ENCODE measurements around the gene FLNA. TPM values are rescaled to one million over a fixed set of nuclear protein-coding genes. Genes with fewer than 3 reads are reported as not detected.
A peak's percentile ranks its signal among the peaks of the same experiment; 100 is the strongest.

The FLNA gene
- total and polyA plus RNA-seq, 9 of the 15 experiments (the other 6 are each of a cell fraction or from before 2014, with no cell fraction given): 6.2 to 735 (median 135) TPM

- TF ChIP-seq ARID4B (CRISPR knock-in tag; IDR thresholded peaks at IDR 0.05): peak; percentile 82
- TF ChIP-seq ZKSCAN1 (IDR thresholded peaks at IDR 0.05; ENCODE audit: low read depth, low read length): peak; percentile 73; the same call in 1 of the 2 replicates
- TF ChIP-seq STAG1 (CRISPR knock-in tag; IDR thresholded peaks at IDR 0.05; ENCODE audit: borderline replicate concordance): 0 out of 2 replicates have a peak, but pooled peaks have one; percentile 26
- peak; percentile 44 for TF ChIP-seq PHF20 (IDR thresholded peaks at IDR 0.05; ENCODE audit: partially characterized antibody)
- no peak for TF ChIP-seq HNRNPH1 (optimal IDR thresholded peaks at IDR 0.05; ENCODE audit: low read depth, low read length)
- TF ChIP-seq EGR1 (conservative IDR thresholded peaks at IDR 0.05): peak; percentile 51
- TF ChIP-seq TOE1 (IDR thresholded peaks at IDR 0.05; ENCODE audit: borderline replicate concordance): no peak
- peak; percentile 92; the same call in 1 of the 2 replicates for TF ChIP-seq TOE1 (CRISPR knock-in tag; IDR thresholded peaks at IDR 0.05; ENCODE audit: borderline replicate concordance, low read depth)
- no peak for TF ChIP-seq TSHZ1 (CRISPR knock-in tag; IDR thresholded peaks at IDR 0.05)
- TF ChIP-seq E2F5 (CRISPR knock-in tag; IDR thresholded peaks at IDR 0.05): no peak; the same call in 1 of the 2 replicates
- peak; percentile 95 for TF ChIP-seq THAP12 (CRISPR knock-in tag; IDR thresholded peaks at IDR 0.05)
- peak; percentile 81; the same call in 1 of the 2 replicates for TF ChIP-seq FOXP1 (CRISPR knock-in tag; IDR thresholded peaks at IDR 0.05)
- peak; percentile 97 for TF ChIP-seq SMAD1 (IDR thresholded peaks at IDR 0.05; ENCODE audit: low read depth, low read length, partially characterized antibody)
- peak; percentile 31; the same call in 1 of the 2 replicates for TF ChIP-seq ZNF431 (CRISPR knock-in tag; IDR thresholded peaks at IDR 0.05)
- 0 out of 2 replicates have a peak, but pooled peaks have one; percentile 19 for TF ChIP-seq SIN3B (IDR thresholded peaks at IDR 0.05; ENCODE audit: low read depth)
Observed at GRCh38 chrX:154397888-154398667, 23.6 kb upstream of the FLNA start, which contains the start of gene RPL10 (continued).
